Neural cell (in vitro differentiated cells): ENCODE results near the gene PLD1.

ENCODE experiments used
- EP300 ChIP-seq: fragments of 450-650 bp; conservative IDR thresholded peaks from 2 replicates; pipeline ENCODE4 v1.6.1; 2014; ENCODE audit warnings: antibody characterized with exemption, mild to moderate bottlenecking, moderate library complexity; ENCODE audit not compliant: poor library complexity, severe bottlenecking
- EZH2 ChIP-seq: fragments of 200-600, 300-800 bp; shearing (Covaris generic), sonication (generic); IDR thresholded peaks from 2 replicates; pipeline ENCODE4 v1.6.1; 2014; ENCODE audit warnings: antibody characterized with exemption, low read length, borderline replicate concordance, mild to moderate bottlenecking; ENCODE audit not compliant: insufficient read depth, poor library complexity, severe bottlenecking
- POLR2AphosphoS5 ChIP-seq: IDR thresholded peaks from 2 replicates; pipeline ENCODE4 v1.6.1; 2012
- RAD21 ChIP-seq: fragments of 450-650 bp; conservative IDR thresholded peaks from 2 replicates; pipeline ENCODE4 v1.6.1; 2014; ENCODE audit warnings: antibody characterized with exemption, mild to moderate bottlenecking, moderate library complexity
- TAF1 ChIP-seq: IDR thresholded peaks from 2 replicates; pipeline ENCODE4 v1.6.1; 2012; ENCODE audit warnings: low read depth
- TF ChIP-seq, protein P1 (sequence below): fragments of 450-650 bp; IDR thresholded peaks from 2 replicates; pipeline ENCODE4 v1.5.1; 2014; ENCODE audit warnings: antibody characterized with exemption, mild to moderate bottlenecking, moderate library complexity; ENCODE audit not compliant: poor library complexity, severe bottlenecking
- TF ChIP-seq, protein P2 (sequence below): IDR thresholded peaks from 2 replicates; pipeline ENCODE4 v1.6.1; 2012; ENCODE audit warnings: borderline replicate concordance

DNA sequence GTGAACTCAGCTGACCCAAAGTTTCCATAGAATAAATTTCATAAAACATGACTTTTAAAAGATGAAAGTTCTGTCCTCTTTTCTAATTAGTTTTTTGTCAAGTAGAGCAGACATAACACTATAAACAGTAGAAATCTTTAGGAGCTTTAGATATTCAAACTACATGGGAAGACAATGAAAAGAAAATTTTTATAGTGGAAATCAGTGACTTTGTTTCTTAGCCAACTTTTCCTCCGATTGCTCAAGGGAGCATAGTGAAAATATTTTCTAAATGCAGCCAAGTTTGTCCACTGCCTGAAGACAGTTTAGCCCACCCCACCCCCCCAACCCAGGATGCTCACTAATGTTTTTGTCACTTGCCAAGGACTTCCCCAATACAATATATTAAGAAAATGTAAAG lies 114.9 kb downstream of the PLD1 start:
- TF ChIP-seq, protein P1, sequence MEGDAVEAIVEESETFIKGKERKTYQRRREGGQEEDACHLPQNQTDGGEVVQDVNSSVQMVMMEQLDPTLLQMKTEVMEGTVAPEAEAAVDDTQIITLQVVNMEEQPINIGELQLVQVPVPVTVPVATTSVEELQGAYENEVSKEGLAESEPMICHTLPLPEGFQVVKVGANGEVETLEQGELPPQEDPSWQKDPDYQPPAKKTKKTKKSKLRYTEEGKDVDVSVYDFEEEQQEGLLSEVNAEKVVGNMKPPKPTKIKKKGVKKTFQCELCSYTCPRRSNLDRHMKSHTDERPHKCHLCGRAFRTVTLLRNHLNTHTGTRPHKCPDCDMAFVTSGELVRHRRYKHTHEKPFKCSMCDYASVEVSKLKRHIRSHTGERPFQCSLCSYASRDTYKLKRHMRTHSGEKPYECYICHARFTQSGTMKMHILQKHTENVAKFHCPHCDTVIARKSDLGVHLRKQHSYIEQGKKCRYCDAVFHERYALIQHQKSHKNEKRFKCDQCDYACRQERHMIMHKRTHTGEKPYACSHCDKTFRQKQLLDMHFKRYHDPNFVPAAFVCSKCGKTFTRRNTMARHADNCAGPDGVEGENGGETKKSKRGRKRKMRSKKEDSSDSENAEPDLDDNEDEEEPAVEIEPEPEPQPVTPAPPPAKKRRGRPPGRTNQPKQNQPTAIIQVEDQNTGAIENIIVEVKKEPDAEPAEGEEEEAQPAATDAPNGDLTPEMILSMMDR, result no peak
- TF ChIP-seq EZH2 (no peak), TAF1 (no peak), POLR2AphosphoS5 (no peak), EP300 (no peak), RAD21 (no peak)
- TF ChIP-seq, protein P2, sequence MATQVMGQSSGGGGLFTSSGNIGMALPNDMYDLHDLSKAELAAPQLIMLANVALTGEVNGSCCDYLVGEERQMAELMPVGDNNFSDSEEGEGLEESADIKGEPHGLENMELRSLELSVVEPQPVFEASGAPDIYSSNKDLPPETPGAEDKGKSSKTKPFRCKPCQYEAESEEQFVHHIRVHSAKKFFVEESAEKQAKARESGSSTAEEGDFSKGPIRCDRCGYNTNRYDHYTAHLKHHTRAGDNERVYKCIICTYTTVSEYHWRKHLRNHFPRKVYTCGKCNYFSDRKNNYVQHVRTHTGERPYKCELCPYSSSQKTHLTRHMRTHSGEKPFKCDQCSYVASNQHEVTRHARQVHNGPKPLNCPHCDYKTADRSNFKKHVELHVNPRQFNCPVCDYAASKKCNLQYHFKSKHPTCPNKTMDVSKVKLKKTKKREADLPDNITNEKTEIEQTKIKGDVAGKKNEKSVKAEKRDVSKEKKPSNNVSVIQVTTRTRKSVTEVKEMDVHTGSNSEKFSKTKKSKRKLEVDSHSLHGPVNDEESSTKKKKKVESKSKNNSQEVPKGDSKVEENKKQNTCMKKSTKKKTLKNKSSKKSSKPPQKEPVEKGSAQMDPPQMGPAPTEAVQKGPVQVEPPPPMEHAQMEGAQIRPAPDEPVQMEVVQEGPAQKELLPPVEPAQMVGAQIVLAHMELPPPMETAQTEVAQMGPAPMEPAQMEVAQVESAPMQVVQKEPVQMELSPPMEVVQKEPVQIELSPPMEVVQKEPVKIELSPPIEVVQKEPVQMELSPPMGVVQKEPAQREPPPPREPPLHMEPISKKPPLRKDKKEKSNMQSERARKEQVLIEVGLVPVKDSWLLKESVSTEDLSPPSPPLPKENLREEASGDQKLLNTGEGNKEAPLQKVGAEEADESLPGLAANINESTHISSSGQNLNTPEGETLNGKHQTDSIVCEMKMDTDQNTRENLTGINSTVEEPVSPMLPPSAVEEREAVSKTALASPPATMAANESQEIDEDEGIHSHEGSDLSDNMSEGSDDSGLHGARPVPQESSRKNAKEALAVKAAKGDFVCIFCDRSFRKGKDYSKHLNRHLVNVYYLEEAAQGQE, result no peak
